C4-2B (cell line): ENCODE results near the gene RASA2.

Experiments used
- CTCF ChIP-seq: fragments of 450-650 bp; conservative IDR thresholded peaks from 2 replicates; pipeline ENCODE4 v1.5.1; 2017; ENCODE audit warnings: mild to moderate bottlenecking
- ZFX ChIP-seq: fragments of 450-650 bp; IDR thresholded peaks from 2 replicates; pipeline ENCODE4 v1.6.1; 2017

GRCh38 chr3:141486746-141487520 lies at the start of gene RASA2:
- TF ChIP-seq CTCF (no peak), ZFX (peak; percentile 95)
